NOMO-1 treated with DMSO at 0.1 percent for 48 hours (cell line): ENCODE results near the gene GRB2.

ENCODE experiments used
- DNase-seq: peaks from one replicate; lab custom pipeline; 2025; ENCODE audit not compliant: unreplicated experiment; lab: John Stamatoyannopoulos, UW

The GRB2 gene

GRCh38 chr17:75321506-75321905, 84.0 kb downstream of the GRB2 start:
- no peak for DNase-seq

- no peak for DNase-seq
Measured at GRCh38 chr17:75319904-75320691, 85.4 kb downstream of the GRB2 start.

GRCh38 chr17:75318615-75319222, 86.8 kb downstream of the GRB2 start:
- no peak for DNase-seq

- no peak for DNase-seq
Measured at GRCh38 chr17:75318211-75318610, 87.3 kb downstream of the GRB2 start.

GRCh38 chr17:75317671-75318070, 87.8 kb downstream of the GRB2 start:
- no peak for DNase-seq

GRCh38 chr17:75316253-75316652, 89.2 kb downstream of the GRB2 start:
- DNase-seq = no peak

GRCh38 chr17:75315541-75316243, 89.8 kb downstream of the GRB2 start:
- DNase-seq = peak; percentile 69

GRCh38 chr17:75313941-75314551, 91.4 kb downstream of the GRB2 start:
- DNase-seq = peak; percentile 93

- peak; percentile 38 for DNase-seq
Measured at GRCh38 chr17:75308732-75309629, 96.5 kb downstream of the GRB2 start.

- no peak for DNase-seq
Measured at GRCh38 chr17:75307957-75308731, 97.3 kb downstream of the GRB2 start.

- DNase-seq = no peak
Measured at GRCh38 chr17:75301502-75302206, 103.8 kb downstream of the GRB2 start.

GRCh38 chr17:75301049-75301448, 104.4 kb downstream of the GRB2 start:
- DNase-seq = no peak

- DNase-seq = no peak
Measured at GRCh38 chr17:75300280-75300679, 105.2 kb downstream of the GRB2 start.

- DNase-seq = peak; percentile 82
Measured at GRCh38 chr17:75295201-75296158, 110.0 kb downstream of the GRB2 start.

- DNase-seq = peak; percentile 38
Measured at GRCh38 chr17:75292810-75293448, 112.5 kb downstream of the GRB2 start.

- DNase-seq = peak; percentile 87
Measured at GRCh38 chr17:75289832-75290337, 115.6 kb downstream of the GRB2 start.

- peak; percentile 99 for DNase-seq
Measured at GRCh38 chr17:75289115-75289831, 116.2 kb downstream of the GRB2 start, which contains the start of gene SLC25A19. SLC25A19 (minus strand) TSS chr17:75289433; CDS start chr17:75286764, 2,669 bp downstream.
